ENCODE data around the gene KCNJ12. TPM values are rescaled to one million over a fixed set of nuclear protein-coding genes. Genes with fewer than 3 reads are reported as not detected.

Gene KCNJ12
- total RNA-seq, 4 donors from 2014 or later, result 18.2 to 35.7 (median 29.2) TPM

DNA sequence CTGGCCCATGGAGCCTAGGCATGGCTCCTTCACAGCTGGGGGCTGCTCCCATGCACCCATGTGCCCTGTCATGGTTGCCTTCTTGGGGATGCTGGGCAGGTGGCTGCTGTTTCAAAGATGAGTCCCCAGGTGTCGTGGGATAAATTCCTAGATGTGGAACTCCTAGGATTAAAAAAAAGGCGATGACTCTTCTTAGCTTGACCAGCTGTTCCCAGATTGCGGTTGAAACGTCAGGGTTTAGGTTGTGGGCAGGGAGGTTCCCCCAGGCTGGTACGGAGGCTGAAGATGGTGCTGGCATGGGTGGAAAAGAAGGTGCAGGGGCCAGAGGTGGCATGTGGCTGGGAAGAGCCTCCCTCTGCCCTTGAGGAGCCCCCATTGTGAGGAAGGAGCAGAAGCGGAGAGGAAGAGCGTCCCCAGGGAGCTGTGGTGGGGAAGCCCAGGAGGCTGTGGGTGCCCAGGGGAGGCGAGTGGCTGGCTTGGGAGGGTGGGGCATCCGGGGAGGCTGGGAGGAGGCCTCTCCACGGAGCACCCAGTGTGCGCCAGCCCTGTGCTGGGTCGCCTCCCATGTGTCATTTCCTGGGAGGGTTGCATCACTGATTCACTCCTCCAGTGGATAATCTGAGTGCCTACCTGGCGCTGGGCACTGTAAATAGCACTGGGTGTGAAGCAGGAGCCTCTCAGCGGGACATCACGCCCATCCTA, 7.5 kb upstream of the KCNJ12 start:
- no peaks in the 10 kb centered on the region for H3K9me3 ChIP-seq
- H3K27ac ChIP-seq, result no peak overlapping the region
- in situ Hi-C loops (cut with MboI; ENCODE audit: low sequenced_read_pairs in 4 of 4) (no loop called here), intact Hi-C loops (cut with DNase I; ENCODE audit: low total_unique reads) (no loop called here)
- no peak for DNase-seq
- H3K36me3 ChIP-seq, result no peaks in the 10 kb centered on the region
- H3K4me1 ChIP-seq, result peaks cover 20% of the 10 kb centered on the region in 2 donors
- no peaks in the 10 kb centered on the region for H3K27me3 ChIP-seq
- H3K4me3 ChIP-seq, result no peak overlapping the region
- ATAC-seq, result no peak
- TF ChIP-seq, protein P1, sequence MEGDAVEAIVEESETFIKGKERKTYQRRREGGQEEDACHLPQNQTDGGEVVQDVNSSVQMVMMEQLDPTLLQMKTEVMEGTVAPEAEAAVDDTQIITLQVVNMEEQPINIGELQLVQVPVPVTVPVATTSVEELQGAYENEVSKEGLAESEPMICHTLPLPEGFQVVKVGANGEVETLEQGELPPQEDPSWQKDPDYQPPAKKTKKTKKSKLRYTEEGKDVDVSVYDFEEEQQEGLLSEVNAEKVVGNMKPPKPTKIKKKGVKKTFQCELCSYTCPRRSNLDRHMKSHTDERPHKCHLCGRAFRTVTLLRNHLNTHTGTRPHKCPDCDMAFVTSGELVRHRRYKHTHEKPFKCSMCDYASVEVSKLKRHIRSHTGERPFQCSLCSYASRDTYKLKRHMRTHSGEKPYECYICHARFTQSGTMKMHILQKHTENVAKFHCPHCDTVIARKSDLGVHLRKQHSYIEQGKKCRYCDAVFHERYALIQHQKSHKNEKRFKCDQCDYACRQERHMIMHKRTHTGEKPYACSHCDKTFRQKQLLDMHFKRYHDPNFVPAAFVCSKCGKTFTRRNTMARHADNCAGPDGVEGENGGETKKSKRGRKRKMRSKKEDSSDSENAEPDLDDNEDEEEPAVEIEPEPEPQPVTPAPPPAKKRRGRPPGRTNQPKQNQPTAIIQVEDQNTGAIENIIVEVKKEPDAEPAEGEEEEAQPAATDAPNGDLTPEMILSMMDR (IDR thresholded peaks at IDR 0.05 in 4 of 5, conservative IDR thresholded peaks at IDR 0.05 in 1 of 5), result no peak
- no peak for TF ChIP-seq POLR2A (IDR thresholded peaks at IDR 0.05)

DNA sequence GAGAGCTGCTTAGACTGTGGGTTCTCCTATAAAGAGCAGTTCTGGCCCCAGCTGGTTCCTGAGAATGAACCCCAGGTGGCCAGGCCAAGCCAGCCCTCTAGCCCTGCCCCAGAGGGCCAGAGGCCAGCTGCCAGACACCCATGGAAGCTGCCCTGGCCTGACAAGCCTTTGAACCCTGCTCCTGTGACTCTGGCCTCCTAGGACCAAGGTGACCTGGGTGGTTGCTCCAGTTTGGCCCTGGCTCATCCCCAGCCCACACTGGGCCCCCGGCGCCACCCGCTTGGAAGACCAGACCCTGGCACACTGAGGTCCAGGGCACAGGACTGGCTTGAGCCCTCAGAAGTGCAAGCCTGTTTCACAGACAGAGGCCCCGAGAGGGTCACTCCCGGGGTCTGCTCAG, 6.8 kb upstream of the KCNJ12 start:
- TF ChIP-seq, protein P1 (IDR thresholded peaks at IDR 0.05 in 4 of 5, conservative IDR thresholded peaks at IDR 0.05 in 1 of 5), result no peak
- TF ChIP-seq POLR2A (IDR thresholded peaks at IDR 0.05), result no peak
- Histone ChIP-seq H3K9me3 (no peaks in the 10 kb centered on the region), H3K4me3 (no peak overlapping the region), H3K36me3 (no peaks in the 10 kb centered on the region), H3K27ac (peak overlapping the region; percentile 68 to 83 (median 78)), H3K4me1 (peaks cover 20% of the 10 kb centered on the region in 2 donors), H3K27me3 (no peaks in the 10 kb centered on the region)
- intact Hi-C loops (cut with DNase I; ENCODE audit: low total_unique reads), result no loop called here
- DNase-seq (no peak), ATAC-seq (no peak)
- in situ Hi-C loops (cut with MboI; ENCODE audit: low sequenced_read_pairs in 4 of 4), result no loop called here

DNA sequence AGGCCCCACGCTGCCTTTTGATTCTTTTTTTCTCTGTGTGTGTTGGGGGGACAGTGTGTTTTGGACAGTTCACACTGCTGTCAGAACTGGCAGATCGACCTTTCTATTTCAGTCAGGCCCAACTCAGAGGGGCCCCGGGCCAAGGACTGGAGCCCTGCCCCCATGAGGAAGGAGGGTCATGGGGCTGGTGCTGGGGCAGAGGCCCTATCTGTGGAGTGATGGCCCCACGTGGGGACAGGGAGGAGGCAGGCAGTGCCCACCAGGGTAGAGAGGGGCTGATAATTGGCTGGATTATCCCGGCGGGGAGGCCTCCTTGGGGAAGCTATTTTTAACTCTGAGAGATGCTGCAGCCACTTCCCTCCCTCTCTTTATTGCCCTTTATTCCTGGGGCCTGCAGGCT, 5.7 kb upstream of the KCNJ12 start:
- no peak overlapping the region for H3K4me3 ChIP-seq
- no peaks in the 10 kb centered on the region for H3K27me3 ChIP-seq
- no peaks in the 10 kb centered on the region for H3K36me3 ChIP-seq
- ATAC-seq, result peak; percentile 52 to 54
- in situ Hi-C loops (cut with MboI; ENCODE audit: low sequenced_read_pairs in 4 of 4), result no loop called here
- TF ChIP-seq POLR2A (IDR thresholded peaks at IDR 0.05), result no peak
- TF ChIP-seq, protein P1 (IDR thresholded peaks at IDR 0.05 in 4 of 5, conservative IDR thresholded peaks at IDR 0.05 in 1 of 5), result no peak
- H3K4me1 ChIP-seq, result peaks cover 20% of the 10 kb centered on the region in 2 donors
- peak overlapping the region; percentile 68 to 83 (median 78) for H3K27ac ChIP-seq
- intact Hi-C loops (cut with DNase I; ENCODE audit: low total_unique reads), result no loop called here
- DNase-seq, result peak in 1 of 2 donors; percentile 34
- no peaks in the 10 kb centered on the region for H3K9me3 ChIP-seq

DNA sequence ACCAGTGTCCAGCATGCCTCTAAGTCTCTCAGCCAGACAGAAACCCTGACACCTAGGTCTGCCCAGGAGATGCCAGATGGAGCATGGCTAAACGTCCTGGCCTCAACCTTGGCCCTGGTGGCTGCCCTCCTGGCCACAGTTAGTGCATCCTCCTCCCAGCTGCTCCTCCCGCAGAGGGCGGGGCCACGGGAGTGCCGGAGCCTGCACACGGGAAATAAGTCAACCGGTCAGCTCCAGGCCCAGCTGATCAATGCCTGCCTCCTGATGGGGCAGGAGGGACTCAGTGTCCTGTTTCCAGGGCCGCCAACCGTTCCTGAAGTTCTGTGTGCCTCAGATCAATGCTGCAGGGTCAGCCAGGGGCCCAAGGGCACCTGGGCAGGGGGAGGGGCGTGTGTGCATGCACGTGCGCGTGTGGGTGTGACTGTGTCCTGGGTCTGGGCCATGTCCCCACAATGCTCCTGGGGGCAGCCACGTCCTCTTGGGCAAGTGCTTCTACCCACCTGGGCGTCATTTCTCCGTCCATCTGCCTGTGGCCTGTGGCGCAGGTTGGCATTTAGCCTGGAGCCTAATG, 4.6 kb upstream of the KCNJ12 start:
- DNase-seq (no peak), ATAC-seq (no peak)
- in situ Hi-C loops (cut with MboI; ENCODE audit: low sequenced_read_pairs in 4 of 4), result no loop called here
- no peak for TF ChIP-seq POLR2A (IDR thresholded peaks at IDR 0.05)
- TF ChIP-seq, protein P1 (IDR thresholded peaks at IDR 0.05 in 4 of 5, conservative IDR thresholded peaks at IDR 0.05 in 1 of 5), result no peak
- H3K4me1 ChIP-seq, result peaks cover 20% of the 10 kb centered on the region in 2 donors
- no peaks in the 10 kb centered on the region for H3K27me3 ChIP-seq
- no peak overlapping the region for H3K4me3 ChIP-seq
- no peaks in the 10 kb centered on the region for H3K9me3 ChIP-seq
- H3K27ac ChIP-seq, result peak overlapping the region; percentile 68 to 83 (median 78)
- H3K36me3 ChIP-seq, result no peaks in the 10 kb centered on the region
- intact Hi-C loops (cut with DNase I; ENCODE audit: low total_unique reads), result no loop called here

Data from gastrocnemius medialis (tissue), 4 donors.